SHP77 (cell line): ENCODE results near the gene OSGIN1.

Experiments used
- DNase-seq, 2 experiments: peaks; one replicate each; lab custom pipeline; 2025; lab: John Stamatoyannopoulos, UW

OSGIN1 gene

DNA sequence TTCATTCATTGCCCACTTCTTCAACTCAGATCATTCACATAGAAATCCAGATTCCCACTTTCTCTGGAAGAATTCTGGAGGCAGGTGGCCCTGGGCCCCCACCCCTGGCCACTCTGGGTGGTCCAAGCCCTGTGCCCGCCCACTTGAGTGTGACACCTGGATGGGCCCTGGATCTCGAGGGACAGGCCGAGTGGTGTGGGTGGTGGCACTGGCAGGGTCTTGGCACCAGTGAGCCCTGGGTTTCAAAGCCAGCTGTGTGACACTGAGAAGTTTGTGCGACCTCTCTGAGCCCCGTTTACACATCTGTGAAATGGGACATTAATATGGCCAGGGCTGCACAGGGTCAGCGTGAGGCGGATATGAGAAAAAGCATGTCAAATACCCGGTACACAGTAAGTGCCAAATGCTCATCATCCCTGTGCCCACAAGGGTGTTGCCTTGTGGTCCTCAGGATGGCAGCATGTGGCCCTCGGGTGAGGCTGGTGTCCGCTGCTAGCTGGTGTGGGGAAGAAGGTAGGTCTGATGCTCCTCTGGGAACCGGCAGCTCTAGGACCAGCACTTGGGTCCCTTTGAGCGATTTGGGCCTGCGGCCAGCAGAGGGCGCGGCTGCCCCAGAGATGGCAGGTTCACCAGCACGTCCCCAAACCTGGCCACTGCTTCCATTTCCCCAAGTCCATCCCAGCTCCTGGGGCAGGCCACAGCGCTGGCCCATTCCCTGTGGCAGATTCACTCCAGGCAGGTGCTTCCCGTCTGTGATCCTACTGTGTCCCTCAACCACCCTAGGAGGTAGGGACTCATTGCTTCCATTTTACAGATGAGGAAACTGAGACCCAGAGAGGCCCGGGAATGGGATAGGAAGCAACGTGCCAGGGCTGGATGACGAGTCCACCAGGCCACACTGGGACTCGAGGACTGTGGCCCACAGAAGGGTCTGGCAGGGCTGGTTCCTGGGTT lies 3.6 kb downstream of the OSGIN1 start:
- peak; percentile 54 to 73 for DNase-seq

DNA sequence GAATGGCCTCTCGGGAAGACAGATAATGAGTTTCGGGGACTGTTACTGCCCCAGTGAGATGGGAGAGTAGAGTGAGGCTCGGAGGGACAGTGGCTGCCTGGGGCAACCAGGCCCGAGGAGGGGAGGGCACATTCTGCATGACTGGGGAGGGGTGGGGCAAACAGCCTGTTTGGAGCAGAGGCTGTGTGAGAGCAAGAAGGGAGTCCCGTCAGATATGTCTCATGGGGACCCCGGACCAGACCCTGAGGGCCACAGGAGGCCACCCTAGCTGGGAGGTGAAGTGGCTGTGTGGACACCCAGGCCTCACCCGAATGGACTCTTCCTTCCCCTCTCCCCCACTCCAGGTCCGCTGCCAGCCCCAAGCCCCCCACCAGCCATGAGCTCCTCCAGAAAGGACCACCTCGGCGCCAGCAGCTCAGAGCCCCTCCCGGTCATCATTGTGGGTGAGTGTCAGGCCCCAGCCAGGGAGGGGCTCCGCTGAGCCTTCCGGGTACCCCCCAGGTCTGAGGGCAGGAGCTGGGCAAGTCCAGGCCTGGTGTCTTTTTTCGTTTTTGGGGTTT lies 4.3 kb downstream of the OSGIN1 start:
- DNase-seq, result no peak

DNA sequence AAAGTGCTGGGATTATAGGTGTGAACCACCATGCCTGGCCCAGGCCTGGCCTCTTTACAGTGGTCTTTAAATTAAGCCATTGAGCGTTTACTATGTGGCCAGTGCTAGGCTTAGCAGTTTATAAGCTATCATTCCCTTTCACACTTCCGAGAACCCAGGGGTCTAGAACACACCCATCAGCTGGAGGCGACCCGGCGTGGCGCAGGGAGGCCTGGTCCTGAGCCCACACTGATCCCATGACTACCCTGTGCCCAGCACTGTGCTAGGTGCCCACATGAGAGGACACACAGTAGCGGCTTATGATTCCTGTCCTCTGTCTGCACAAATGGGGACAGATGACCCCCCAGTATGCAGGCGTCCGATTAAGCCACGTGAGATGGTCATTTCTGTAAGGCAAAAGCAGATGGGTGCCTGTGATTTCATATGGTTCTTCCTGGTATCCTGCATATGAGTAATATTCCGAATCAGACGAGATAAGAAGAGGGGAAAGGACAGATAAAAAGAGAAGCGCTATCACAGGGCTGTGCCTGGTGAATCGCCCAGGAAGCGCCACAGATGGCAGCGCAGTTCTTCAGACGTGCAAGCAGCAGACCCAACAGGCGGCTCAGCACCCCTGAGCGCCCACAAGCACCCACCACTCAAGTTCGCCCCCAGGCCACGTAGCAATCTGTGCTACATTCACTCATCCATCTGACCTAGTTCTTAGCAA lies 5.3 kb downstream of the OSGIN1 start:
- no peak for DNase-seq

DNA sequence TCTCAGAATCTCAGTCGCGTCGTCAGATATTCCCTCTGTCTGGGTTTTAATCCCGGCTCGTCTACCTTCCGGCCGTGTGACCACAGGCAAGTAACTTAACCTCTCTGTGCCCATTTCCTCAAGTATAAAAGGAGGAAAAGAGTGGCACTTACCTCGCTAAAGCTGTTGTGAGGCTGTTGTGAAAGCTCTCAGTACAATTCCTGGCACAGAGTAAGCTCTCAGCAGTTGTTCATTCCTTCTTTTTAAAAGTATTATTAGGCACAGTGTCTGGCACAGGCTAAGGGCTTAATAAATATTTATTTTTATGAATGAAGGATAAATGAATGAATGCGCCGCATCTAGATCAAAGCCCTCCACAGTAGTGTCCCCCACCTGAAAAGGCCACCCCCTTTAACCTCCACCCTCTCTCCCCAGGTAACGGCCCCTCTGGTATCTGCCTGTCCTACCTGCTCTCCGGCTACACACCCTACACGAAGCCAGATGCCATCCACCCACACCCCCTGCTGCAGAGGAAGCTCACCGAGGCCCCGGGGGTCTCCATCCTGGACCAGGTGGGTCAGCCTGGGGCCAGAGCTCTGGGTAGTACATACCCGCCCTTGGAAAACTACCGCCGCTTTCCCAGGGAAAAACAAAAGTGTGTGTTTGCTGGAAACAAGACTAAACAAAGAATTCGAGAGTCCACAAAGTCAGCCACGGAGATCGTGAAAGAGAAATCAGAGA lies 6.0 kb downstream of the OSGIN1 start:
- DNase-seq, result no peak

DNA sequence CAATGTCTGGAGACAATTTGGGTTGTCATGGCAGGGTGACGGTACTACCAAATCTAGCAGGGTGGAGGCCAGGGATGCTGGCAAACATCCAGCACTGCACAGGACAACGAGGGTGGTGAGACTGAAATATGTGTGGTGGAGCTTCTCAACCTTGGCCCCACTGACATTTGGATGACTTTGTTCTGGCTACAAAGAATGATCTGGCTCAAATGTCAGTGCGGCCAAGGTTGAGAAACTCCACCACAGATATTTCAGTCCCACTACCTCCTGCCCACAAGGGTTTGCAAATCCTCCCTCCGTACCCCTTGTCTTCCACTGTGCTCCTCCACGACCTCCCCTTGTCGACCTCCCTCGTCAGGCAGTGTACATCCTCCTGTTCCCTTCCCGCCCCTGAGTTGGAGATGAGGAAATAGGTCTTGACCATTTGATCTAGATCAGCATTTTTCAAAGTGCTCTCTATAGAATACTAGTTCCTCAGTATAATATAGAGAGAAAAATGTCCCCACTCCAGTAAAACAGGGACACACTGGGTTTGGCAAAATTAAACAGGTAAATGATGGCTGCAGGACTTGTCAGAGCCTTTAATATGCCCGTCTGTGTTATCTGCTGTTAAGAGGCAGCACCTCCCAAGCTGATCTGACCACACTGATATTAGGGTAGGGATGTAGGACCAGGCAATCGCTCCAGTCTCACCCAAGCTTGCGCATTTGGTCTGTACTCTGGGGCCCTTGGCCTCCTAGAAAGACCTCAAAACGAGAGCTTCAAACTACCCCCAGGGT lies 6.8 kb downstream of the OSGIN1 start:
- DNase-seq, result no peak

DNA sequence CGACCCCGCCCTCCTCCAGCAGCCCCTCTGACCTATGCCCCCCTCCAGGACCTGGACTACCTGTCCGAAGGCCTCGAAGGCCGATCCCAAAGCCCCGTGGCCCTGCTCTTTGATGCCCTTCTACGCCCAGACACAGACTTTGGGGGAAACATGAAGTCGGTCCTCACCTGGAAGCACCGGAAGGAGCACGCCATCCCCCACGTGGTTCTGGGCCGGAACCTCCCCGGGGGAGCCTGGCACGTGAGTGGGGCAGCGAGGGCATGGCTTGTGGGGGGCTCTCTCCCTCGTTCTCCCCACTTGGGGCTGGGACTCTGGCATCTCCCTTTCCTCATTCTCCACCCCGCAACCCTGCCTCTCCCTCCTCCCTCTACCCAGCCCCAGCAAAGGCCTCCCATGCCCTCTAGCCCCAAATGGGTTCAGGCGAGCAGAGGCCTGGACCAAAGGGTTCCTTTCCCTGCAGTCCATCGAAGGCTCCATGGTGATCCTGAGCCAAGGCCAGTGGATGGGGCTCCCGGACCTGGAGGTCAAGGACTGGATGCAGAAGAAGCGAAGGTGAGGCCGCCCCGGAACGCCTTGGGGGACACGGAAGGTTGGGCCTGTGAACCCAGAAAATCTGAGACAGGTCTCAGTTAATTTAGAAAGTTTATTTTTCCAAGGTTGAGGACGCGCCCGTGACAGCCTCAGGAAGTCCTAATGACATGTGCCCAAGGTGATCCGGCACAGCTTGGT lies 7.6 kb downstream of the OSGIN1 start:
- DNase-seq, result no peak

DNA sequence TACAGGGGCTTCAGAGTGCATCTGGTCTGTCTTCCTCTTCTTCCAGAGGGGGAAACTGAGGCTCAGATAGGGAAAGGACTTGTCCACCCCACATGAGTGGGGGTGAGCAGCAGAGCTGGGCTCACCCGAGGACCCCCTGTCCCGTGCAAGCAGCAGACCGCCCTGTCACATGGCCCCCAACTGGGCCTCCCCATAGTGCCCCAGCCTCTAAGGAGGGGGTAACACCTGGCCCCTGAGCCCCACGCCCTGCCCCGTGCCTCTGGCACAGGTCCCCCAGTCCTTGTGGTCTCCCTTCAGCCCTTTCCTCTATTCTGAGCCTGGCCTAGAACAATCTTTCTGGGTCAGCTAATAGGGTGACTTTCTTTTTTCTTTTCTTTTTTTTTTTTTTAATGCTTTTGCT lies 8.6 kb downstream of the OSGIN1 start:
- DNase-seq, result no peak

DNA sequence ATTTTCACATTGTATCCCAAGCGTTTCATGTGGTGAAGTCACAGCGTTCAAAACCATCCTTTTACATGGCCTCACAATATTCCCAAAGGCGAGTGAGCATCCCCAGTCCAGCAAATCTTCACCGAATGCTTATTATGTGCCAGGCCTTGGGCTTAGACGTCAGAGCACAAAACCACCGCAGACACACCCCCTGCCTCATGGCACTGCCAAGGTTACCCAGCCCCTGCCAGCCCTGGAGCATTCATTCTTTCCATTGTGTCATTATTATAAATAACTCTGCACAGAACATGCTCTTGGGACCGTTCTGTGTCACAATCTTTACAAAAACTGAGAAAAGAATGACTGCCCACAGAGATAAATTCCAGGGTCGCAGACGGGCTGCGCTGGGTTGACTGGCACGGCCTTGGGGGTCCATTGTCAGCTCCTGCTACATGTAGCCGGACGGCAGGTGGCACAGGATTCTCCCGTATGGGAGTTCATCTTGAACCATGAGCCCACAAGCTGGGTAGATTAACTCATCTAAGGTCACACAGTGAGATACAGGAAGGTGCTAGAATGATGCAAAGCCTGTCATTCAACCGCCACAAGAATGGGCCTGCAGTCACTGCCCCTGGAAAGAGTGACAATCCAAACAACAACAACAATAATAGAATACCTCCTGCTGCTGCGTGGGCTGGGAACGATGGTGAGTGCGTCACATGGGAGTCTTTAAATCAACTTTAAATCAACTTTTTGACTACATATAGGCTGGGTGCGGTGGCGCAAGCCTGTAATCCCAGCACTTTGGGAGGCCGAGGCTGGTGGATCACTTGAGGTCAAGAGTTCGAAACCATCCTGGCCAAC lies 10.5 kb downstream of the OSGIN1 start:
- DNase-seq, result no peak

DNA sequence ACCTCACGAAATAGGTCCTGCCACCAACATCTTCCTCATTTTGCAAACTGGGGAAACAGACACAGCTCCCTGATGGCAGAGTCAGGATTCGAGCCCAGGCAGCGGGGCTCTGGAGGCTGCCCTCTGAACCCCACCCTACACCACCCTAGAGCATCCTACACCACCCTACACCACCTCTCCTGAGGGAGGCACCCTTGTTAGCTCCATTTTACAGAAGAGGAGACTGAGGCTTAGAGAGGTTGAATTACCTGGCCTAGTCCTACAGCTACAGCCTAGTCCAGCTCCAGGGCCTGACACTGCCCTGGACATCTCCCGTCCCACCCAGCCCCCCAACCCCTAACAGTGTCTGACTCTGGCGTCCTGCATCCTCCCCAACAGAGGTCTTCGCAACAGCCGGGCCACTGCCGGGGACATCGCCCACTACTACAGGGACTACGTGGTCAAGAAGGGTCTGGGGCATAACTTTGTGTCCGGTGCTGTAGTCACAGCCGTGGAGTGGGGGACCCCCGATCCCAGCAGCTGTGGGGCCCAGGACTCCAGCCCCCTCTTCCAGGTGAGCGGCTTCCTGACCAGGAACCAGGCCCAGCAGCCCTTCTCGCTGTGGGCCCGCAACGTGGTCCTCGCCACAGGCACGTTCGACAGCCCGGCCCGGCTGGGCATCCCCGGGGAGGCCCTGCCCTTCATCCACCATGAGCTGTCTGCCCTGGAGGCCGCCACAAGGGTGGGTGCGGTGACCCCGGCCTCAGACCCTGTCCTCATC lies 11.8 kb downstream of the OSGIN1 start:
- DNase-seq, result no peak

DNA sequence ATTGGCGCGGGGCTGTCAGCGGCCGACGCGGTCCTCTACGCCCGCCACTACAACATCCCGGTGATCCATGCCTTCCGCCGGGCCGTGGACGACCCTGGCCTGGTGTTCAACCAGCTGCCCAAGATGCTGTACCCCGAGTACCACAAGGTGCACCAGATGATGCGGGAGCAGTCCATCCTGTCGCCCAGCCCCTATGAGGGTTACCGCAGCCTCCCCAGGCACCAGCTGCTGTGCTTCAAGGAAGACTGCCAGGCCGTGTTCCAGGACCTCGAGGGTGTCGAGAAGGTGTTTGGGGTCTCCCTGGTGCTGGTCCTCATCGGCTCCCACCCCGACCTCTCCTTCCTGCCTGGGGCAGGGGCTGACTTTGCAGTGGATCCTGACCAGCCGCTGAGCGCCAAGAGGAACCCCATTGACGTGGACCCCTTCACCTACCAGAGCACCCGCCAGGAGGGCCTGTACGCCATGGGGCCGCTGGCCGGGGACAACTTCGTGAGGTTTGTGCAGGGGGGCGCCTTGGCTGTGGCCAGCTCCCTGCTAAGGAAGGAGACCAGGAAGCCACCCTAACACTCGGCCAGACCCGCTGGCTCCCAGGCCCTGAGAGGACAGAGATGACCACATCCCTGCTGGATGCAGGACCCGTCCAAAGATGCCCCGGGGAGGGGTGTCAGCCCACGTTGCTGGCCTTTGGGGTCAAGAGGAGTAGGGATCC lies 12.6 kb downstream of the OSGIN1 start:
- DNase-seq, result no peak

DNA sequence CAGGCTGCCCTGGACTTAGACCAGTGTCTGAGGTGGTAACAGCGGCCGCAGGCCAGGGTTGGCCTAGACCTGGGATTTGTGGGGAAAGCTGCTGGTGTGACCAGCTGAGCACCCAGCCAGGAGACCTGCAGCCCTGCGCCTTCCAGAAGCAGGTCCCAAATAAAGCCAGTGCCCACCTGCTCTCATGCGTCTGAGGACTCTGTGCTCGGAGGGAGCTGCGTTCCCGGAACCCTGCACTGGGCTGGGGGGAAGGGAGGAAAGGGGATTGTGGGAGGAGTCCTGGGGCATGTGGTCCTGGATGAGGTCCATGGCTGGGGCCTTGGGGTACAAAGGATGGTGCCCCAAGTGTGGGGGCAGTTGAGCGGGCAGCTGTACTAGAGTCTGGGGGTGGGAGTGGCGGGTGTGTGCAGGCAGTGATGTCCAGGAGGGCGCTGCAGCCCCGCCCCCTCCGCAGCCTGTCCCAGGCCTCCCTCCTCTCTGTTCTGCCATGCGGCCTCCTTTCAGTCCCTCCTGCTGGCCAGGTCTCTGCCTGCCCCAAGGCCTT lies 13.2 kb downstream of the OSGIN1 start:
- no peak for DNase-seq

DNA sequence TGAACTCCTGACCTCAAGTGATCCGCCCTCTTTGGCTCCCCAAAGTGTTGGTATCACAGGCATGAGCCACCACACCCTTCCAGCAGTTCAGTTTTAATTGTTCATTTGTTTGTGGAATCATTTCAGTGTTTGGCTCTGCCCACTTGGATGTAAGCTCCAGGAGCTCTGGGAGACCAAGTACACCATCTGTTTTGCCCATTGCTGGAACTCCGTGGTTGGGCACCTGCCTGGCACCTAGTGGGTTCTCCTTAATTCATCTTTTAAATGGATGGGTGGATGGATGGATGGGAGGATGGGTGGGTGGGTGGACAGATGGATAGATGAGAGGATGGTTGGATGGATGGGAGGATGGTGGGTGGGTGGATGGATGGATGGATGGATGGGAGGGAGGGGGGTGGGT lies 14.1 kb downstream of the OSGIN1 start:
- DNase-seq, result no peak

DNA sequence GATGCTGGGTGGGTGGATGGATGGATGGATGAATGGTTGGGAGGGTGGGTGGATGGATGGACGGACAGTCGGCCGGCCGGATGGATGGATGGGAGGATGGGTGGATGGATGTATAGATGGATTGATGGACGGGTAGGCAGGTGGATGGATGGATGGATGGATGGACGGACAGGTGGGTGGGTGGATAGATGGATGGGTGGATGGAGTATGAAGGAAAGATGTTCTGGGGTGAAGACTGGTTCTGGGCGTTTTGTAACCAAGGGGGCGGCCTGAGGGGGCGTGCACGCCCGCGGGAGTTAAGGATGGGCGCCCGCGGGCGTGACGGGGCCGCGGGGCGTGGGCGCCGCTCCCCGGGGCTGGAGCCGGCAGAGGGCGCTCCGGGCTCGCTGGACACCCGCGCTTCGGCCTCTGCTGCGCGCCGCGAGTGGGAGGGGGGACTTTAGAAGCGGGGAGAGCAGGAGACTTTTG lies 14.8 kb downstream of the OSGIN1 start, which contains the start of gene NECAB2:
Gene NECAB2, plus strand, starts transcription at position 407 of the 468 bp plus-strand sequence. CDS start 405 bp downstream, outside the sequence.
- no peak for DNase-seq

DNA sequence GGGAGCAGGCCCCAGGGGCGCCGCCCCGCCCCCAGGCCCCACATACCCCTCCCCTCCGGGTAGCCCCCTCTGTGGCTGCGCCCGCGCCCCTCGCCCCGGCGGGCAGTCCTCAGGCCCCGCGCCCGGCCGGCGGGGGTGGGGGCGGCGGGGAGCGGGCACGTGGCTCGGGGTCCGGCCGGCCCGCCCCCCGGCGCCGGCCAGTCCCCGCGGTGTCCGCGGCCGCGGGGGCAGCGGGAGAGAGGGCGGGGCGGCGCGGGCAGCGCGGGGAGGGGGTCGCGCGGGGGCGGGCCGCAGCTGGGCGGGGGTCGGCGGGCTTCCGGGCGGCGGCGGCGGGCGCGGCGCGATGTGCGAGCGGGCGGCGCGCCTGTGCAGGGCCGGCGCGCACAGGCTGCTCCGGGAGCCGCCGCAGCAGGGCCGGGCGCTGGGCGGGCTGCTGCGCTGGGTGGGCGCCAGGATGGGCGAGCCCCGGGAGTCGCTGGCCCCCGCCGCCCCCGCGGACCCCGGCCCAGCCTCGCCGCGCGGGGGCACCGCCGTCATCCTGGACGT lies 15.3 kb downstream of the OSGIN1 start:
- no peak for DNase-seq

DNA sequence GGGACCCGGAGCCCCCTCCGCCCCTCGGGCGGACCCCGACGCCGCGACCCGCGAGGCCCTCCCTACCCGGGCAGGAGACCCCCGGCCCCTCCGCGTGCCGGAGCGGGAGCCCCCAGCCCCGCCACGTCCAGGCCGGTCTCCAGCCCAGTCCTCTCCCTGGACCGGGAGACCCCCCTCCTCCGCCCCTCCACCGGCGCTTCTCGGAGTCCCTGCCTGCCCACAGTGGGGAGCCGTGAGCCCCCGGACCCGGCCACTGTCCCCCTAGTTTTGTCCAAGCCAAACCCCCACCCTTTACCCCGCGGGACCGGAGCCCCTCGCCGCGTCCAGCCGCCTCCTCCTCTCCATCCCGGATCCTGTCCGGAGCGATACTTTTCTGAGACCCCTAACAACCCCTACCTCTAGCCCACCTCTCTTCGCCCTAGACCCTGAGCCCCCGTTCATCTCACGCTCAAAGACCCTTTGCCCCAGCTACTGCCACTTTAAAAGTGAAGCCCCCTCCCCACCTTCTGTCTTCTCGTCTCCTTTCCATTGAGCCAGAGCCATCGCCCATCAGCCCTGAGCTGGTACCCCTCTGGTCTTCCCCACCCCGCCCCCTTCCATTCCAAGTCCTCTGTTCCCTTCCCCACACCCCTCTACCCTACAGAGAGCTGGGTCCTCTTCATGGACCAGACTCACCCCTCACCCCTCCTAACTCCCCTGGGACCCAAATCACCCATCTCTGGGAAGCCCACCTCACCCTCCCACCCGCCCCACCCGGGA lies 16.0 kb downstream of the OSGIN1 start:
- no peak for DNase-seq

DNA sequence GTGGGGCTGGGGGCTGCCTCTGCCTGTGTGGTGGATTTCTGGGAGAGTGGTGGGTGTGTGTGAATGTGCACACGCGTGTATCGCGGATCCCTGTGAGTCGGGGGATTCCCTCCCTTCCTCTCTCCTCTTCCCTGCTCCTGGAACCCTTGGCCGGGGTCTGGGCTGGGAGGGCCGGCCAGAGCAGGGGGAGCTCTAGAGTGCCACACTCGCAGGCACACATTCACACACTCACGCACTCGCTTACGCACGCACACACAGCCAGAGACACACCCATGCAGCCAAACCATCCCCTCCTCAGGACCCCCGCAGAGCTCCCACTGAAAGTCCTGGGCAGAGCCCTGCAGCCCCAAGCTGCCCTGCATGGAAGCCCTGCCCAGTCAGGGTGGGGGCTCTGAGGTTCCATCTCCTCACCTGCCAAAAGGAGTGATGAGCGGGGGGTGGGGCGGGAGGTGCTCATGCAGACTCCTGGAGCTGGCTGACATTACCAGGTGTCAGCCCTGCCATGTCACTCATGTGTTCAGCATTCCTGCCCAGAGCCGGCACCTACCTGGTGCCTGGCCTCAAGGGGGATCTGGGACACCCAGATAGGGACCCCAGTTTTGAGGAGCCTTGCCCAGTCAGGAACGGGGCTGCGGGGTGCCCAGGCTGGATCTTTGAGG lies 16.9 kb downstream of the OSGIN1 start:
- no peak for DNase-seq
